Fibroblast of lung (primary cell): ENCODE measurements around the gene APBB3.

Source experiments
- EZH2 ChIP-seq: IDR thresholded peaks from 2 replicates; pipeline ENCODE4 v1.5.1; 2012; ENCODE audit warnings: low read length, control low read depth, mild to moderate bottlenecking; ENCODE audit errors: missing control alignments
- TF ChIP-seq, protein P1 (sequence below), 2 donors: IDR thresholded peaks in 1 of 2; conservative IDR thresholded peaks in 1 of 2; 1 replicate in 1 of 2; 2 replicates in 1 of 2; pipeline ENCODE4 v1.5.1; 2011 to 2012; ENCODE audit warnings: low read length in 2 of 2, control low read depth in 1 of 2, inconsistent platforms in 1 of 2, low read depth in 1 of 2, mild to moderate bottlenecking in 1 of 2

DNA sequence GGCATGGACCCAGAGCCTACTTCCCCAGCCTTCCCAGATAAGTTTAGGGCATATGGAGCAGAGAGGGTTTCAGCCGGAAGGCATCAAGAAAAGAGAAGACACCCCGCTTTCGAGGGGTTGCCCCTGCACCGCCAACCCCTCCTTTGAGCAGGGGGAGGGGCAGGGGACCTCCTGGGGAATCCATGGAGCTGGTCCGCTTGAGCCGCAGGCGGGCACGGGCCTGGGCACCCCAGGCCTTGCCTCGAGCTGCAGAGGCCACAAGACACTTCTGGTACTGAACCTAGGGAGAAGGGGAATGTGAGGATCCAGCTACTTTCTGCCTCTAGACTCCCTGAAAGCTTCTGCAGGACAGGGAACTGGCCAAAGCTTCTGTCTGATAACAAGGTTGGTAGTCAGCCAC, 5.9 kb downstream of the APBB3 start:
- TF ChIP-seq EZH2, result no peak
- TF ChIP-seq, protein P1, sequence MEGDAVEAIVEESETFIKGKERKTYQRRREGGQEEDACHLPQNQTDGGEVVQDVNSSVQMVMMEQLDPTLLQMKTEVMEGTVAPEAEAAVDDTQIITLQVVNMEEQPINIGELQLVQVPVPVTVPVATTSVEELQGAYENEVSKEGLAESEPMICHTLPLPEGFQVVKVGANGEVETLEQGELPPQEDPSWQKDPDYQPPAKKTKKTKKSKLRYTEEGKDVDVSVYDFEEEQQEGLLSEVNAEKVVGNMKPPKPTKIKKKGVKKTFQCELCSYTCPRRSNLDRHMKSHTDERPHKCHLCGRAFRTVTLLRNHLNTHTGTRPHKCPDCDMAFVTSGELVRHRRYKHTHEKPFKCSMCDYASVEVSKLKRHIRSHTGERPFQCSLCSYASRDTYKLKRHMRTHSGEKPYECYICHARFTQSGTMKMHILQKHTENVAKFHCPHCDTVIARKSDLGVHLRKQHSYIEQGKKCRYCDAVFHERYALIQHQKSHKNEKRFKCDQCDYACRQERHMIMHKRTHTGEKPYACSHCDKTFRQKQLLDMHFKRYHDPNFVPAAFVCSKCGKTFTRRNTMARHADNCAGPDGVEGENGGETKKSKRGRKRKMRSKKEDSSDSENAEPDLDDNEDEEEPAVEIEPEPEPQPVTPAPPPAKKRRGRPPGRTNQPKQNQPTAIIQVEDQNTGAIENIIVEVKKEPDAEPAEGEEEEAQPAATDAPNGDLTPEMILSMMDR (conservative IDR thresholded peaks at IDR 0.05 in 1 of 2, IDR thresholded peaks at IDR 0.05 in 1 of 2; ENCODE audit: low read depth in 1 of 2, low read length in 2 of 2), result no peak
